GM19455 (cell line): ENCODE results near the gene IL4R.
"Not testable (repeated sequence)": the region's sequence is repeated elsewhere in the genome, so short reads cannot be mapped to it uniquely, and the experiment has no call there.

Experiments
- ATAC-seq: cut with Tn5 transposase; IDR thresholded peaks from one replicate; pipeline ENCODE4 v1.9.1; 2021; ENCODE audit not compliant: unreplicated experiment

Gene IL4R

GRCh38 chr16:27377666-27378485 lies 64.1 kb downstream of the IL4R start:
- no peak for ATAC-seq

DNA sequence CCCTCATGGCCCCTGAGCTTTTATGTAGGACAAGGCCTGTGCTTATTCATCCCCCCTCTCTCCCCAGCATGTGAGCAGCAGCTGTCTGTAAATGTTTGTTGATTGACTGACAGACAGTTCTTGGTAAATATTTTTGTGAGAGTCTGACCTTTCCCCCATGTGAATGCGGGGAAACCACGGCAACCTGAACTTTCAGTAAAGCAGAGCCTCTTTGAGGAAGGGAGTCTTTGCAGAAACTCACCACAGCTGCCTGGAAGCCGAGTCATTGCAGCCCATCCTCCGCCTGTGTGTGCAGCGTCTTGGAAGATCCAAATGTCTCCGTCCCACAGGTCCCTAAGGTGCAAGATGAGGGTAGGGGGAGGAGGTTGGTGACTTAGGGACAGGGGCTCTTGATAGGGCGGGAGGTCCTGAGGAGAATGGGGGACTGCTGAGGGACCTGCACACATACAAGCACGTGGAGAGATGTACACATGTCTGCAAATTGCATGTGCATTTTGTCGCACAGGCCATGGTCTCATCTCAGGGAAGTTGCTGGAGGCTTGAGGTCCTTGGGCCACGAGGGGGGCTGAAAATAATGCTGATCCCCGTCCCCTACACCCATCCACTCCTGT lies 65.2 kb downstream of the IL4R start:
- no peak for ATAC-seq

- ATAC-seq = no peak
Observed at GRCh38 chr16:27379919-27380318, 66.1 kb downstream of the IL4R start.

- no peak for ATAC-seq
Observed at GRCh38 chr16:27381236-27381635, 67.5 kb downstream of the IL4R start.

DNA sequence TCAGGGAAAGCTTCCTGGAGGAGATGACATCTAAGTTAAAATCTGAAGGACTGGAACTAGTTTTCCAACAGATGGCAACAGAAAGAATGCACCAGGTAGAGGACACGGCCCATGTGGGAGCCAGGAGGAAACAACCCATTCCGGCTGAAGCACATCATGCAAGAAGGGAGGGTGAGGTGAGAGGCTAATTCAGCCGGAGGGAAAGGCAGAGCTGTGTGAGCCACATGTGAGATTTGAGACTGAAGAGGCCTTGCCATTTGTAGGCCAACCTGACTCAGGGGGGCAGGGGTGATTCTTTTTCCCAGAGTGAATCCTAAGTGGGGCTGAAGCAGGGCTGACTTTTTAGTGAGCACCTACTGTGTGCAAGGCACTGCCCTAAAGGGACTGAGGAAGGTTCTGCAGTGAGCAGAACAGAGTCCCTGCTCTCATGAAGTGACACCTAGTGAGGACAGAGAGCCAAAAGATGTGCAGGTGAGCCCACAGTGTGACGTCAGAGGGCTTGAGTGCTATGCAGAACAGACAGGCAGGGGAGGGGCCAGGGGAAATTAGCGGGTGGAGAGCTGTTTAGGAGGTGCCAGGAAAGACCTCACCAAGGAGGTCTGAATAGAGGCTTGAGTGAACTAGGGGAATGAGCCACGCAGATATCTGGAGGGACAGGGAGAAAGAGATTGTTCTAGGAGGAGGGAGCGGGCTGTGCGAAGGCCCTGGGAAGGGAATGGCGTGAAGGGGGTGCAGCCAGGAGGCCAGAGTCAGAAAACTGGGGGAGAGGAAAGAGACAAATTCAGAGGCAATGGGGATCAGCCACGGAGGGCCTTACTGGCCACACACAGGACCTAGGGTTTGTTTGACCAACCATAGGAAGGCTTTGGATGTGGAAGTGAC lies 68.4 kb downstream of the IL4R start:
- no peak for ATAC-seq

GRCh38 chr16:27383556-27384243 lies 69.9 kb downstream of the IL4R start:
- no peak for ATAC-seq

- ATAC-seq = no peak
Observed at GRCh38 chr16:27384425-27384824, 70.7 kb downstream of the IL4R start.

DNA sequence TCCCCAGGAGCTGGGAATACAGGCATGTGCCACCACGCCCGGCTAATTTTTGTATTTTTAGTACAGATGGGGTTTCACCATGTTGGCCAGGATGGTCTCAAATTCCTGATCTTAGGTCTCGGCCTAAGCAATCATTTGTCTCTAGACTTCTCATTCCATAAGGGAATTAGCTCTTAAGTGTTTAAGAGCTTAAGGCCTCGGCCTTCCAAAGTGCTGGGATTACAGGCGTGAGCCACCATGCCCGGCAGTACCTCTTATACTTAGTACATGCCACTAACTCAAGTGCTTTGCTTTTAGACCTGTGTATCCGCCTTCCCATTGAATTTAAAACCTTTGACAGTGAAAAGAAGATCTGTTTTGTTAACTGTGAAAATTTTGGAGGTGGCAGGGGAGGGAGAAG lies 71.6 kb downstream of the IL4R start:
- no peak for ATAC-seq

- no peak for ATAC-seq
Observed at GRCh38 chr16:27386674-27387073, 72.9 kb downstream of the IL4R start.

DNA sequence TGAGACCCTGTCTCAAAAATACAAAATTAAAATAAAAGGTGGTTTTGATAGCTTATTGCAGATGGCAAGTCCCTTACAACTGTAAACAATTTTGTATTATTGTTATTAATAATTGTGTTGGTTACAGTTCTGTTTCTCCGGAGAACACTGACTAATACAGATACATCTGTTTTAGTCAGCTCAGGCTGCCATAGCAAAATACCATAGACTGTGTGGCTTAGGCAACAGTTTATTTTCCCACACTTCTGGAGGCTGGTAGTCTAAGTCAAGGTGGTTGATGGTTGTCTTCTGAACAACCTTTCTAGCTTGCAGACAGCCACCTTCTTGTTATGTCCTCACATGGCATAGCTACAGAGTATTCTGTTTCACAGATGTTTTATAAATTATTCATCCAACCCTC lies 74.0 kb downstream of the IL4R start:
- peak; percentile 64 for ATAC-seq

GRCh38 chr16:27389272-27389961 lies 75.6 kb downstream of the IL4R start:
- peak; percentile 47 for ATAC-seq

GRCh38 chr16:27390151-27390550 lies 76.4 kb downstream of the IL4R start:
- no peak for ATAC-seq

DNA sequence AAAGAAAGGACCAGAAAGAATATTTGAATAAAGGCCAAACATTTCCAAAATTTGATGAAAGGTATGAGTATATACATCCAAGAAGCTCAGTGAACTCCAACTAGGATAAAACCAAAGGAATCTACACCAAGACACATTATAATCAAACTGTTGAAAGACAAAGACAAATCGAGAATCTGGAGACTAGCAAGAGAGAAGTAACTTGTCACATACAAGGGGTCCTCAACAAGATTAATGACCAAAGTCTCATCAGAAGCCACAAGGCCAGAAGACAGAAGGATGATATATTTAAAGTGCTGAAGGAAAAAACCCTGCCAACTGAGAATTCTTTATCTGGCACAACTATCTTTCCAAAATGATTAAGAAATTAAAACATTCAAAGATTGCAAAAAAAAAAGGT lies 78.9 kb downstream of the IL4R start:
- no peak for ATAC-seq

DNA sequence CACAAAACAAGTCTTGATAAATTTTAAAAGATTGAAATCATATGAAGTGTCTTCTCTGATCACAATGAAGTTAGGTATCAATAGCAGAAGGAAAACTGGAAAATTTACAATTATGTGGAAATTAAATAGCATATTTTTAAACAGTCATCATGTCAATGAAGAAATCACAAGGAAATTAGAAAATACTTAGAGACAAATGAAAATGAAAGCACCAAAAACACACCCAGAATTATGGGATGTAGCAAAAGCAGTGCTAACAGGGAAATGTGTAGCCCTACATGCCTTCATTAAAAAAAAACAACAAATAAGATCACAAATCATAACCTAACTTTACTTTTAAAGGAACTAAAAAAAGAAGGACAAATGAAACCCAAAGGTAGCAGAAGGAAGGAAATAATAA lies 80.7 kb downstream of the IL4R start:
- ATAC-seq = no peak

DNA sequence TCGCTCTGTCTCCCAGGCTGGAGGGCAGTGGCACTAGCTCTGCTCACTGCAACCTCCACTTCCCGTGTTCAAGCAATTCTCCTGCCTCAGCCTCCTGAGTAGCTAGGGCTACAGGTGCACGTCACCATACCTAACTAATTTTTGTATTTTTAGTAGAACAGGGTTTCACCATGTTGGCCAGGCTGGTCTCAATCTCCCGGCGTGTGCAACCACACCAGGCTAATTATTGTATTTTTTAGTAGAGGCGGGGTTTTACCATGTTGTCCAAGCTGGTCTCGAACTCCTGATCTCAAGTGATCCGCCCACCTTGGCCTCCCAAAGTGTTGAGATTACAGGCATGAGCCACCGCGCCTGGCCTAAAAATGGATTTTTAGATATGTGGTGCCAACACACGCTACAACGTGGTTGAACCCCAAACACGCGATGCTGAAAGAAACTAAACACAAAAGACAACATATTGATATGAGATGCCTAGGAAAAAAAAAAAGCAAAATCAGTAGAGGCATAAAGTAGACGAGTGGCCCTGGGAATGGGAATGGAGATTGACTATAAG lies 84.6 kb downstream of the IL4R start:
- not testable (repeated sequence) for ATAC-seq

- peak; percentile 25 for ATAC-seq
Observed at GRCh38 chr16:27398894-27399853, 85.4 kb downstream of the IL4R start.

GRCh38 chr16:27399969-27400368 lies 86.2 kb downstream of the IL4R start:
- no peak for ATAC-seq

DNA sequence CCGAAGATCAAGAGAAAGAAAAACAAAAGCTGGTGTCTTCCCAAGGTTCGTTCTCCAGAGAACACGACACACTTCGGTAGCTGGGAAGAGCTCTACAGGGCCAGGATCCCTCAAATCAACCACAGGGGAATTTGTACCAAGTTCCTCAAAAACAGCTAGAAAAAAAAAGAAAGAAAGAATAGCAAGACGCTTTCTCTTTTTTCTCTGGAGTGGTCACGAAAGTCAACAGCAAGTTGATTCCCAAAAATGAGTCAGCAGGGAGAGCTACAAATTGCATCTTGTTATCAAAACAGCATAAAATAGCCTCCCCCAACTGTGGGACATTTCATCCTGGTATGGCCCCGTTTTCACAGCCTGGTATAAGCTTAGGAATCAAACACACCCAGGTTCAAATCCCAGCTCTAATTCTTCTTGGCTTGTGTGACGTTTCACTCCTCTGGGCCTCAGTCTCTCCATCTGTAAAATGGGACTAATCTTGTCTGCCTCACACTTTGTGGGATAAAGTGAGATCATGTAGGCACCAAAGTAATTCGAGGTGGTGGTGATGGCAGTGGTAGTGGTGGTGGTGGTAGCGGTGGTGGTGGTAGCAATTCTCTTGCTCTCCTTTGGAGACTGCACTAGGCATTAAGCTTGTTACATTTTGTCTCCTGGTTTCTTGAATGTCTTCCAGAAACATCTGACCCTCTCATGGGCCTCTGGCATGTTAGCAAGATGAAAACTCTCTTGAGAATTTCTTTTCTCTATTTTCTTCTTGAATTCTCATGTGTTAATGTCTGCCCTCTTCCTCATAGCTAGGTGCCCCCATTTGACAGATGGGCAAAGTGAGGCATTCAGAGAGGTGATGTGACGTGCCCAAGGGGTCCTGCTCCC lies 87.2 kb downstream of the IL4R start:
- no peak for ATAC-seq
